GM12878 (cell line): ENCODE results near the gene ZNF736. TPM values are rescaled to one million over a fixed set of nuclear protein-coding genes. Genes with fewer than 3 reads are reported as not detected.

Source experiments
- BMI1 ChIP-seq: fragments of 450-650 bp; IDR thresholded peaks from 2 replicates; pipeline ENCODE4 v1.6.1; 2016; ENCODE audit warnings: mild to moderate bottlenecking, moderate library complexity, borderline replicate concordance
- CBFB ChIP-seq: IDR thresholded peaks from 2 replicates; pipeline ENCODE4 v1.6.1; 2016; ENCODE audit warnings: antibody characterized with exemption, low read depth
- CHD1 ChIP-seq: IDR thresholded peaks from 2 replicates; pipeline ENCODE4 v1.6.1; 2012; ENCODE audit warnings: low read depth, low read length, improper control_type of control experiment
- CHD4 ChIP-seq: fragments of 200-600 bp; sonication (generic); IDR thresholded peaks from 2 replicates; pipeline ENCODE4 v1.6.1; 2016; ENCODE audit warnings: mild to moderate bottlenecking
- GABPA ChIP-seq: IDR thresholded peaks from 2 replicates; pipeline ENCODE4 v1.6.1; 2014; ENCODE audit warnings: antibody characterized with exemption, low read depth, mild to moderate bottlenecking, inconsistent platforms
- IKZF1 ChIP-seq: fragments of 450-650 bp; conservative IDR thresholded peaks from 2 replicates; pipeline ENCODE4 v1.6.1; 2017; ENCODE audit warnings: antibody characterized with exemption, mild to moderate bottlenecking
- IRF3 ChIP-seq: fragments of 450-650 bp; IDR thresholded peaks from 2 replicates; pipeline ENCODE4 v1.6.1; 2014; ENCODE audit warnings: mild to moderate bottlenecking
- IRF5 ChIP-seq: fragments of 450-650 bp; IDR thresholded peaks from 2 replicates; pipeline ENCODE4 v1.6.1; 2017; ENCODE audit warnings: borderline replicate concordance
- JUND ChIP-seq: IDR thresholded peaks from 2 replicates; pipeline ENCODE4 v1.6.1; 2012; ENCODE audit warnings: low read depth, mild to moderate bottlenecking, low read length, improper control_type of control experiment, moderate library complexity
- KDM1A ChIP-seq: fragments of 200-600 bp; sonication (generic); IDR thresholded peaks from 2 replicates; pipeline ENCODE4 v1.6.1; 2016; ENCODE audit warnings: borderline replicate concordance
- KLF5 ChIP-seq: fragments of 450-650 bp; IDR thresholded peaks from 2 replicates; pipeline ENCODE4 v1.6.1; 2014; ENCODE audit warnings: mild to moderate bottlenecking; ENCODE audit not compliant: partially characterized antibody
- MAX ChIP-seq: IDR thresholded peaks from 2 replicates; pipeline ENCODE4 v1.6.1; 2012; ENCODE audit warnings: low read depth, low read length, improper control_type of control experiment
- NKRF ChIP-seq: fragments of 450-650 bp; conservative IDR thresholded peaks from 2 replicates; pipeline ENCODE4 v1.6.1; 2017; ENCODE audit warnings: mild to moderate bottlenecking, moderate library complexity
- NRF1 ChIP-seq: conservative IDR thresholded peaks from 2 replicates; pipeline ENCODE4 v1.6.1; 2011; ENCODE audit warnings: mild to moderate bottlenecking, low read depth, low read length, improper control_type of control experiment
- POLR2A ChIP-seq: IDR thresholded peaks from 2 replicates; pipeline ENCODE4 v1.6.1; 2011; ENCODE audit warnings: low read depth, mild to moderate bottlenecking, low read length
- RAD51 ChIP-seq: fragments of 450-650 bp; IDR thresholded peaks from 2 replicates; pipeline ENCODE4 v1.6.1; 2016; ENCODE audit warnings: moderate library complexity, mild to moderate bottlenecking, inconsistent platforms
- RFX5 ChIP-seq: IDR thresholded peaks from 2 replicates; pipeline ENCODE4 v1.6.1; 2011; ENCODE audit warnings: low read depth, low read length, improper control_type of control experiment
- RUNX3 ChIP-seq: IDR thresholded peaks from 2 replicates; pipeline ENCODE4 v1.6.1; 2012; ENCODE audit warnings: low read length, inconsistent platforms
- SIN3A ChIP-seq: IDR thresholded peaks from 2 replicates; pipeline ENCODE4 v1.6.1; 2012; ENCODE audit warnings: low read depth, low read length, improper control_type of control experiment
- SIX5 ChIP-seq: IDR thresholded peaks from 2 replicates; pipeline ENCODE4 v1.6.1; 2011; ENCODE audit warnings: mild to moderate bottlenecking, low read depth, low read length, moderate library complexity; ENCODE audit not compliant: severe bottlenecking
- SMC3 ChIP-seq: IDR thresholded peaks from 2 replicates; pipeline ENCODE4 v1.6.1; 2011; ENCODE audit warnings: low read length, improper control_type of control experiment, borderline replicate concordance
- WRNIP1 ChIP-seq: IDR thresholded peaks from 2 replicates; pipeline ENCODE4 v1.6.1; 2011; ENCODE audit warnings: low read depth, low read length, improper control_type of control experiment, borderline replicate concordance
- ZBTB4 ChIP-seq: fragments of 450-650 bp; formaldehyde crosslinking; IDR thresholded peaks from 2 replicates; pipeline ENCODE4 v1.4.0; 2022; ENCODE audit warnings: mild to moderate bottlenecking, moderate library complexity
- ZNF24 ChIP-seq: fragments of 450-650 bp; IDR thresholded peaks from 2 replicates; pipeline ENCODE4 v1.6.1; 2017; ENCODE audit warnings: antibody characterized with exemption, mild to moderate bottlenecking
- ZNF274 ChIP-seq: IDR thresholded peaks from one replicate; pipeline ENCODE4 v1.8.0; 2011; ENCODE audit not compliant: insufficient read length, insufficient read depth
- polyA plus RNA-seq, 11 experiments: library from polyadenylated mRNA; depleted of rRNA in 4 of 11; unstranded in 6 of 11; stranded (reverse) in 5 of 11; fragments of >200 nt; fragmentation: Nextera tagmentation in 4 of 11; fragmentation: Illumina TruSeq in 1 of 11; extraction: Ambion mirVana in 4 of 11; extraction: Trizol in 1 of 11; gene quantifications; 1 replicate in 1 of 11; 2 replicates in 10 of 11; pipeline versions ENCODE4 v1.2.1 to v1.2.3, GENCODE V29; 2011 to 2016; ENCODE audit warnings: inconsistent platforms in 2 of 11, missing spikeins in 2 of 11, low read depth in 1 of 11
- total RNA-seq, 4 experiments: library from RNA; depleted of rRNA in 3 of 4; stranded (reverse); fragments of >200 nt in 3 of 4; fragmentation: Illumina TruSeq in 1 of 4; extraction: Trizol in 1 of 4; gene quantifications; 2 replicates each; pipeline versions ENCODE4 v1.2.1 to v1.2.3, GENCODE V29; 2013 to 2021

The ZNF736 gene
- total and polyA plus RNA-seq, 10 of the 15 experiments (the other 5 are each of a cell fraction or from before 2014, with no cell fraction given), result 1.9 to 22.5 (median 9.2) TPM

GRCh38 chr7:64313740-64314491 is at the start of gene ZNF736 (continued):
- TF ChIP-seq SIX5 (no peak), IRF5 (no peak), CHD4 (no peak), POLR2A (peak; percentile 93), NKRF (peak; percentile 93), IKZF1 (peak; percentile 69; the same call in 1 of the 2 replicates), JUND (no peak), SIN3A (peak; percentile 85), KDM1A (no peak), IRF3 (peak; percentile 57; the same call in 1 of the 2 replicates), RUNX3 (peak; percentile 66), SMC3 (no peak), ZNF24 (no peak), WRNIP1 (no peak), CBFB (peak; percentile 54; the same call in 1 of the 2 replicates), NRF1 (no peak), BMI1 (no peak), ZBTB4 (CRISPR knock-in tag) (no peak), MAX (0 out of 2 replicates have a peak, but pooled peaks have one; percentile 16), RFX5 (peak; percentile 55; the same call in 1 of the 2 replicates), KLF5 (no peak), GABPA (peak; percentile 88), ZNF274 (no peak), CHD1 (no peak), RAD51 (no peak)
